GM13976 (cell line): ENCODE measurements around the gene DCBLD2.

Experiments
- DNase-seq: peaks from one replicate; pipeline ENCODE4 v3.0.0; 2012; ENCODE audit warnings: low spot score
- in situ Hi-C: fragments of 300-500 bp; cut with MboI; formaldehyde crosslinking; loops from one replicate; pipeline ENCODE4 v1.12.0; 2022; ENCODE audit warnings: low sequenced_read_pairs, mixed read lengths, inconsistent platforms; ENCODE audit not compliant: unreplicated experiment
- TF ChIP-seq, protein P1 (sequence below): IDR thresholded peaks from 2 replicates; pipeline ENCODE4 v1.5.1; 2012; ENCODE audit warnings: borderline replicate concordance, mild to moderate bottlenecking; ENCODE audit not compliant: insufficient read depth; ENCODE audit errors: extremely low read depth, missing control alignments, control extremely low read depth

The DCBLD2 gene

DNA sequence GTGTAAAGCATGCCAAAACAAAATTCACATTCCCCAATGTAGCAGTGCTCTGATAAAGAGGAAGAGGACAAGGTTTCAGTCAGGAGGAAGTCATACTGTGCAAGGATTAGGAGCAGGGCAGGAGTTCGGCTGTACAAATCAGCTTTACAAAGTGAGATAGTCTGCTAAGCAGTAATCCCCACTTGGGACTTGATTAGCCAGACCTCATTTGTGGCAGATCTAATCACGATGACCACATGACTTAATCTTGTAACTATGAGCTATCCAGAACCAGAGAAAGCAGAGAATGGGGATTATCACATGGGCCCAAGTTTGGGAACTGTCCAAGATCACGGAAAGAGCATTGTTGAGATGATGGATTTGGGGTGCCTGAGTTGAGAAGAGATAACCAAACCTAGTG is 7.8 kb downstream of the DCBLD2 start:
- in situ Hi-C loops = no loop called here
- TF ChIP-seq, protein P1, sequence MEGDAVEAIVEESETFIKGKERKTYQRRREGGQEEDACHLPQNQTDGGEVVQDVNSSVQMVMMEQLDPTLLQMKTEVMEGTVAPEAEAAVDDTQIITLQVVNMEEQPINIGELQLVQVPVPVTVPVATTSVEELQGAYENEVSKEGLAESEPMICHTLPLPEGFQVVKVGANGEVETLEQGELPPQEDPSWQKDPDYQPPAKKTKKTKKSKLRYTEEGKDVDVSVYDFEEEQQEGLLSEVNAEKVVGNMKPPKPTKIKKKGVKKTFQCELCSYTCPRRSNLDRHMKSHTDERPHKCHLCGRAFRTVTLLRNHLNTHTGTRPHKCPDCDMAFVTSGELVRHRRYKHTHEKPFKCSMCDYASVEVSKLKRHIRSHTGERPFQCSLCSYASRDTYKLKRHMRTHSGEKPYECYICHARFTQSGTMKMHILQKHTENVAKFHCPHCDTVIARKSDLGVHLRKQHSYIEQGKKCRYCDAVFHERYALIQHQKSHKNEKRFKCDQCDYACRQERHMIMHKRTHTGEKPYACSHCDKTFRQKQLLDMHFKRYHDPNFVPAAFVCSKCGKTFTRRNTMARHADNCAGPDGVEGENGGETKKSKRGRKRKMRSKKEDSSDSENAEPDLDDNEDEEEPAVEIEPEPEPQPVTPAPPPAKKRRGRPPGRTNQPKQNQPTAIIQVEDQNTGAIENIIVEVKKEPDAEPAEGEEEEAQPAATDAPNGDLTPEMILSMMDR = no peak
- no peak for DNase-seq

DNA sequence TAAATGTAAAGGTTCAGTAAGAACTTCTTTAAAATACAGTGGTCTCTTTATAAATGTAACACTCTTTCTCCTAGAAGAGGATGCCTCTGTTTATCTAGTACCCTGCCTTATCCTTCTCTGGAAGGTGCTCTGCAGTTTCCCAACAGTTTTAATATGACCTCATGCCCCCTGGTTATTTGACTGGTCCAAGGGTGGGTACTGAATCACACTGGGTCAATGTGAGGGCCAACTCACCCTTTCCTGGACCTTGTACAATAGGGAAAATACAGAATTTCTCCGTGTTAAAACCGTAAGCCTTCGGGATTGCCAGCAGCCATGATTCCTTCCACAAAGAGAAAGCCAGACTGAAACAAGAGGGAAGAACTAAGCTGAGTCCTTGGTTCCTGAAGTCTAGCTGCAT is 9.2 kb downstream of the DCBLD2 start:
- in situ Hi-C loops = no loop called here

DNA sequence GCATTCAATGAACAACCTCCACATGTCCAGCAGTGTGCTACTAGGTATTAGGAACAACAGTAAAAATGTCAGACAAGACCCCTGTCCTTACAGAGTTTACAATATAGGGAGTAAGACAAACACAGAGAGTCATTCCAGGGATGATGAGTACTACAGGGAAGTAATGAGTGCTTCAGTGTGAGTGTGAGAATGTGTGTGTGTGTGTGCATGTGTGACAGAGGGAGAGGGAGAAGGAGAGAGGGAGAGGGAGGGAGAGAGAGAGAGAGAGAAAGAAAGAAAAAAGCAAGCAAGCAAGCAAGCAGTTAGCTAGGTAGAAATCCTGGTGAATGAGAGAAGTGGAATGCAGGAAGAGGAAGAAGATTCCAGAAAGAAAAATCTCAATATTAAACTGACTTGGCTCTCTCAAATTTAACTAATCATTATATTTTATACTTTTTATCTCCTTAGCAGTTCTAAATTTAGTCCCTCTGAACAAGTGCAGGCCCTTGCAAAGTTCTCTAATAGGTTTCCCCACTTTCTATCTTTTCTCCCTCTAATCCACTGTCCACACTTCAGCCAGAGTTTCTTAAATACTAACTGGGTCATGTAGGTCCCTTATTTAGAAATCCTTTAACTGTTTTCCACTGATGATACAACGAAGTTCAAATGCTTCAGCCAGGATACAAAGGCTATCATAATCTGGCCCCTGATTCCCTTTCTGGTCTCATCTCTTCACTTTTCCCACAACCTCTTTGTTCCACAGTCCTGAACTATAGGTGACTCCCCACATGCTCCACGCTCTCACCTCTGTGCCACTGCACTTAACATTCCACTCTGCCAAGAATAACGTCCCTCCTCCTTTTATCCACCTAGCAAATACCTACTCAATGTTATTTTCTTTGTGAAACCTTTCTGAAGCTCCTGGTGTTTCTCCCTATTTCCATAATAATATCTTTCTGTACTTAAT is 10.3 kb downstream of the DCBLD2 start:
- TF ChIP-seq, protein P1 = no peak
- DNase-seq = no peak
- in situ Hi-C loops = no loop called here

More for the DNA sequence above, 9.2 kb downstream of the DCBLD2 start:
- DNase-seq = no peak
- TF ChIP-seq, protein P1 = no peak

DNA sequence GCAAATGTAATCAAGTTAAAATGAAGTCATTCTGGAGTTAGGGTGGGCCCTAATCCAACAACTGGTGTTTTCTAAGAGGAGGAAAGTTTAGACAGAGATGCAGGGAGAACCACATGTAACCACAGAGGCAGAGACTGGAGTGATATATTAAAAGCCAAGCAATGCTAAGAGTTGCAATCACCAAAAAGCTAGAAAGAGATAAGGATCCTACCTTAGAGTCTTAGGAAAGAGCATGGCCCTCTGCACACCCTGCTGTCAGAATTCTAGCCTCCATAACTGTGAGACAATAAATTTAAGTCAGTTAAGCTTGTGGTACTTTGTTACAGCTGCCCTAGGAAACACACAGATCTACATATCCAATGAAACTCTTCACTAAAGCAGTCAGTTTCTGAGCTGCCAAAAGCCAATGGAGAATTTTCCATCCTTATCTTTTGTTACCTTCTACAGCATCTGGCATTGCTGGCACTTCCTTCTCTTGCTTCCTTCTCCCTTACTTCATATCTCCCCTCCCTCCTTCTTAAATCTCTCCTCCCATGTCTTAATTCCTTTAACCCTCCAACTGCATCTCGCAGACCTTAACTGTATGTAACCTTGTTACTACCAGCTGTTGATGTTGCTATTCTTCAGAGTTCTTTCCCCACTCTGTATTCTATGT is 11.2 kb downstream of the DCBLD2 start:
- no peak for DNase-seq
- in situ Hi-C loops = no loop called here
- TF ChIP-seq, protein P1 = no peak

DNA sequence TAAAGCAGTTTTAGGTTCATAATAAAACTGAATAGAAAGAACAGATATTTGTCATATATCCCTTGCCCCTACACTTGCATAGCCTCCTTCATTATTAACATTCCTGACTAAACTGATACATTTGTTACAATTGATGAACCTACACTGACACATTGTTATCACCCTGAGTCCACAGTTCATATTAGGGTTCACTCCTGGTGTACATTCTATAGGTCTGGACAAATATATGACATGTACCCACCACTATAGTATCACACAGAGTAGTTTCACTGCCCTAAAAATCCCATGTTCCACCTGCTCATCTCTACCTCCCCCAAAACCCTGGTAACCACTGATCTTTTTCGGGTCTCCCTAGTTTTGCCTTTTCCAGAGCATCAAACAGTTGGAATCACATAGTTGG is 13.8 kb downstream of the DCBLD2 start:
- in situ Hi-C loops = no loop called here
- TF ChIP-seq, protein P1 = no peak
- DNase-seq = no peak

DNA sequence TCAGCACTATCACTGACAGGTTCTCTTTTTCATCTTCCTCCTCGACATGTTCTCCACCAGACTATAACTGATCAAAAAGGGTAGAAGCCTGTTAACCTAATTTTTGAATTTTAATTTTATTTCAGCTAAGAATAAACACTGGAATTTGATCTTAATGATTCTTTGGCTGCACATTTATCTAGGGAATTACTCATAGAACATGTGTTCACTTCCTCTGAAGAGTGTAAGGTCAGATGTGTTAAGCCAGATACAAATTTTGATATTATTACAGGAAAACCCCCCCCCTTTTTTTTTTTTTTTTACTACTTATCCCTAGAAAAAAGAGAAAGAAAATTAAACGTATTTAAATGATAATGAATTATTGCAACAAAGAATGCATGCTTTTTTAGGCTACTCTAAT is 15.0 kb downstream of the DCBLD2 start:
- TF ChIP-seq, protein P1 = no peak
- in situ Hi-C loops = no loop called here
- DNase-seq = no peak
